Measurements from ENCODE around the gene NLRP13.
"Not testable (repeated sequence)": the region's sequence is repeated elsewhere in the genome, so short reads cannot be mapped to it uniquely, and the experiment has no call there.

DNA sequence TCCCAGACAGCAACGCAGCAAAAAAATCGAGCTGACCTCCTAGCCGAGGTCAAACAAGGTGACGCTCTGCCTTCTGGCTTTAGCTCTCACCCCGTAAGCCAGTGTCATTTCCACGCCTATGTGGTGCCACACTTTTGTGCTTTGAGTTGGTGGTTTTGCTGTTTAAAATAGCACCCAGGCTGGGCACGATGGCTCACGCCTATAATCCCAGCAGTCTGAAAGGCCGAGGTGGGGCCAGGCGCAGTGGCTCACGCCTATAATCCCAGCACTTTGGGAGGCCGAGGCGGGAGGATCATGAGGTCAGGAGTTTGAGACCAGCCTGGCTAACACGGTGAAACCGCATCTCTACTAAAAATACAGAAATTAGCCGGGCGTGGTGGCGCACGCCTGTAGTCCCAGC is 18.4 kb upstream of the NLRP13 start:
- TF ChIP-seq, protein P1, sequence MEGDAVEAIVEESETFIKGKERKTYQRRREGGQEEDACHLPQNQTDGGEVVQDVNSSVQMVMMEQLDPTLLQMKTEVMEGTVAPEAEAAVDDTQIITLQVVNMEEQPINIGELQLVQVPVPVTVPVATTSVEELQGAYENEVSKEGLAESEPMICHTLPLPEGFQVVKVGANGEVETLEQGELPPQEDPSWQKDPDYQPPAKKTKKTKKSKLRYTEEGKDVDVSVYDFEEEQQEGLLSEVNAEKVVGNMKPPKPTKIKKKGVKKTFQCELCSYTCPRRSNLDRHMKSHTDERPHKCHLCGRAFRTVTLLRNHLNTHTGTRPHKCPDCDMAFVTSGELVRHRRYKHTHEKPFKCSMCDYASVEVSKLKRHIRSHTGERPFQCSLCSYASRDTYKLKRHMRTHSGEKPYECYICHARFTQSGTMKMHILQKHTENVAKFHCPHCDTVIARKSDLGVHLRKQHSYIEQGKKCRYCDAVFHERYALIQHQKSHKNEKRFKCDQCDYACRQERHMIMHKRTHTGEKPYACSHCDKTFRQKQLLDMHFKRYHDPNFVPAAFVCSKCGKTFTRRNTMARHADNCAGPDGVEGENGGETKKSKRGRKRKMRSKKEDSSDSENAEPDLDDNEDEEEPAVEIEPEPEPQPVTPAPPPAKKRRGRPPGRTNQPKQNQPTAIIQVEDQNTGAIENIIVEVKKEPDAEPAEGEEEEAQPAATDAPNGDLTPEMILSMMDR (conservative IDR thresholded peaks at IDR 0.05; ENCODE audit: low read length): not testable (repeated sequence)
- TF ChIP-seq EZH2phosphoT487 (IDR thresholded peaks at IDR 0.05; ENCODE audit: borderline replicate concordance): not testable (repeated sequence)
